ACHN (cell line): ENCODE results near the gene TRPM3.
"Not testable (repeated sequence)": the region's sequence is repeated elsewhere in the genome, so short reads cannot be mapped to it uniquely, and the experiment has no call there.

Experiments used
- DNase-seq: peaks from one replicate; pipeline ENCODE4 v3.0.0-alpha.2; 2015
- in situ Hi-C: cut with HindIII; loops from 2 replicates; pipeline ENCODE4 v1.10.0; 2017; ENCODE audit warnings: low sequenced_read_pairs, low pct_ligation_motif_present, low pct_unique_long_range_greater_than_20kb

Gene TRPM3

DNA sequence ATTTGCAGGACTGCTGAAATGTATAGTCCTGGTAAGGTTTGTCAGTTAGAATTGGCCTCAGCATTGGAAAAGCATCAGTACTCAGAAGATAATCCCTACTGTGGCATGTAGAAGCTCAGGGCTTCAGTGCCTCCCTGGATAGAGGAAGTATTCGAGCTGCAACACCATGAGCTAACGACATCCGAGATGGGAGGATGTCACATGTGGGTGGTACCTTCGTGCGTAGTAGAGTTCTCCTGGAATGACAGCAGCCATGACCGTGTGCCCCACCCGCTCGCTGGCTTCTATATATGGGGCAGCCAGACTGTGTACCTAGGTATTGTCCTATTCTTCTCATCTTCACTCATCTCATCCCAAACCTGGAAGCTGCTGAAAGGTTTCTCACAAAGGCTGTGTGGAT lies 361.2 kb downstream of the TRPM3 start:
- in situ Hi-C loops = no loop called here
- DNase-seq = no peak

DNA sequence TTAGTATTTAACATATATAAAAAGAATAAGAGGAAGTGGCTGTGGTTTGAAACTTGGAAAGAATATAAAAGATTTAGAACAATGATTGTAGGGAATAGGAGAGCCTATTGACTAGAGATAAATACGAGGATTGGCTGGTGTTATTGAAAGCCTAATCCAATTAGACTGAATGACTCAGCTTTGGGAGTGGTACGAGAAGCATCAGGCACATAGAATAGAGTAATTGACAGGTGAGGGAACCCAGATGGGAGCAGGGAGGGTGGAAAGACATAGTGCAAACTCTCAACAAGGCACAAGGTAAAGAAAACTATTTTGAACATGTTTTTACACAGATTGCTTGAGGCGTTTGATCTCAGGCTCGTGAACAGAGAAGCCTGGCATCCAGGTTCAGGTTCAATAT lies 368.1 kb downstream of the TRPM3 start:
- no peak for DNase-seq
- in situ Hi-C loops = no loop called here

DNA sequence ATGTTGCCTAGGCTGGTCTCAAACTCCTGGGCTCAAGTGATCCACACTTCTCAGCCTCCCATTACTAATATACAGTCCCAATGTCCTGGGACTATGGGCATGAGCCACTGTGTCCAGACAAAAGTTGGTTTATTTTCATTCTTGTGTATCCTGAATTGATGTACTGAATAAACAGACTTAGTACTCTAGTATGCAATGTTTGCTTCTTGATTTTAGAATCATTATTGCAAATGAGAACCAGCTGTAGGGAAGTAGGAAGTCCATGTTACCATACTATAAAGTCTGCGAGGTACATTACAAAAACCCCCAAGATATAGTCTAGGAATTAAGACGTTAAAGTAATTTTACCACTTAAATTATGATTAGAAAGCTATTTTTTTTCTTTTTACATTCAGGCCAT lies 372.4 kb downstream of the TRPM3 start:
- no peak for DNase-seq
- in situ Hi-C loops = no loop called here

DNA sequence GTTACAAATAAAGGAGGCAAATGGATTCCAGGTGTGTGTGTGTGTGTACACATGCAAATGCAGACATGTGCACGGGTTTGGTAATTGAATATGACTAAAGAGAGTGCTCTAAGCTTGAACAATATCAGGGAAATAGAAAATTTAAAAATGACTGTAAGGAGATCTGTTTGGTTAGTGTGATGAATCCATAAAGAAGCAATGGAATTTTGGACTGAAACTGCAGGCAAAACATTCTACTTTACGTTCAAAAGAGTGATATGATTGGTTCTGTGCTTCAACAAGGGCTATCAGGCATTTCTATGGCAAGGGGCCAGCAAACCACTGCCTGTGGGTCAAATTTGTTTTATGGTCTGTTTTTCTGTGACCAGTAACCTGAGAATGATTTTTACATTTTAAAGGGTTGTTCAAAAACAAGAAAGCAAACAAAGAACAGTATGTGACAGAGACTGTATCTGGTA lies 374.1 kb downstream of the TRPM3 start:
- DNase-seq = no peak
- in situ Hi-C loops = no loop called here

DNA sequence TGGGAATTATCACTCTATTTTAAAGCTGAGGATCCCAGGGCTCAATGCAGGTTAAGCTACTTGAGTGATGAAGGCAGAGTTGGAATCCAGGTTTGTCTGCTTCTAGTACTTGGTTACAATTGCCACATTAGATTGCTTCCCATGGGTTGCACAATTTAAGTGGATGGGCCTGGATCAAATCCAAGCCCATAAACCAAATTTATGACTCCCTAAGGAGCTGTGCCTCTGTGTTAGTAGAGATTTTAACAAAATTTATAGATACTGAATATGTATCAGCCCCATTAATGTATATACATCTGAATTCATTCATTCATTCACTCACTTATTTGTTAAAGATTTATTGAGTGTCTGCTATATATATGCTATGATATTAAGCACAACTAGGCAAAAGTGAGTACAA lies 374.7 kb downstream of the TRPM3 start:
- in situ Hi-C loops = no loop called here
- DNase-seq = no peak

DNA sequence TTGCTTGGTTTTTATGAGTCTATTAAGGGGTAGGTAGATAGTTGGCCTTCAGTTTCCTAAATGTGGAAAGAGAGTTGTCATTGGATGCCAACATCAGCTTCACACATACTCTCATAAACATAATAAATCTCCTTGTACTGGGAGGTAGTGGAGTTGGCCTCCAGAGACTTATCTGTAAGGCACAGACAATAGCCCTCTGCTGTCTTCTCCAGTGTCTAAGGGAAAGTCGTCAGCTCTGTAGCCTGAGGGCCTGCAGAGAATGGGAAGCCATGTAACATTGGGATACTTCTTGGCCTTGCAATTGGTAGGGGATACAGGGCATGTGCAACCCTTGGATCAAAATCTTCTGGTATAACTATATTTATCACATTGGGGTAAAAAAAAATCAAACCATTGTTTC lies 375.1 kb downstream of the TRPM3 start:
- DNase-seq = no peak
- in situ Hi-C loops = no loop called here

DNA sequence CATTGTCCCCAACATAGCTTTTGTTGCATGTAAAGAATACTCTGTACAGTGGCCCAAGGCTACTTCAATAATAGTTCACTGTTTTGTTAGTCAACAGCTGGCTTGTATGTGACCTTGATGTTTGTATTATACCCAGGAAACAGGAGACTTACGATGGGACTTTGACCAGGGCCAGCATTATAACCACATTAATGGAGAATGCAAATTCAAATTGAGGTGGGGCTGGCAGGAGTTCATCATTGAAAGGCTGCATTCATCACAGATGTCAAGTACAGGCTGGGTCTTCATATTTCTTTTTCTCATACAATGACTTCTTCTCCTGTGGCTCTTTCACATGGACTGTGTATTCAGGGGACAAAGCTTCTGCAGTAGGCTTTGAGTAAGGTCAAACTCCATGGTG lies 396.6 kb downstream of the TRPM3 start:
- DNase-seq, in situ Hi-C loops: not testable (repeated sequence)

DNA sequence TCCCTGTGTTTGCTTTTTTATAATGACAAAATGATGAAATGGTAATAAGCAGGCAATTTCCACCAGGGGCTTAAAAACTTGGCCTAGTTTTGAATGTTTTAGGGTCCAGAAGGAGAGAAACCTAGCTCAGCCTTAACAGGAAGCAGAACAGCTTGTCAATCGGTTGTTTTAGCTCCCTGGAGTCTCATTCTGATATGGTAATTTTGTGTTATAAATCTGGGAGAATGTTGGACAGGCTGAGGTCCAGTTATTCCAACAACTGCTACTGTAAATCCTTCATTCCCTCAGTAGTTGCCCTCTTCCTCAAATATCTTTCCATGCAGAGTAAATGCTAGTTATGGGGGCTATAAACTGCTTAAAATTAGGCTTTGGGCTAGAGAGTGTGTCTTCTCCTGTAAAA lies 397.4 kb downstream of the TRPM3 start:
- DNase-seq, in situ Hi-C loops: not testable (repeated sequence)

DNA sequence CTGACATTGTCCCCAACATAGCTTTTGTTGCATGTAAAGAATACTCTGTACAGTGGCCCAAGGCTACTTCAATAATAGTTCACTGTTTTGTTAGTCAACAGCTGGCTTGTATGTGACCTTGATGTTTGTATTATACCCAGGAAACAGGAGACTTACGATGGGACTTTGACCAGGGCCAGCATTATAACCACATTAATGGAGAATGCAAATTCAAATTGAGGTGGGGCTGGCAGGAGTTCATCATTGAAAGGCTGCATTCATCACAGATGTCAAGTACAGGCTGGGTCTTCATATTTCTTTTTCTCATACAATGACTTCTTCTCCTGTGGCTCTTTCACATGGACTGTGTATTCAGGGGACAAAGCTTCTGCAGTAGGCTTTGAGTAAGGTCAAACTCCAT lies 414.6 kb downstream of the TRPM3 start:
- DNase-seq, in situ Hi-C loops: not testable (repeated sequence)

DNA sequence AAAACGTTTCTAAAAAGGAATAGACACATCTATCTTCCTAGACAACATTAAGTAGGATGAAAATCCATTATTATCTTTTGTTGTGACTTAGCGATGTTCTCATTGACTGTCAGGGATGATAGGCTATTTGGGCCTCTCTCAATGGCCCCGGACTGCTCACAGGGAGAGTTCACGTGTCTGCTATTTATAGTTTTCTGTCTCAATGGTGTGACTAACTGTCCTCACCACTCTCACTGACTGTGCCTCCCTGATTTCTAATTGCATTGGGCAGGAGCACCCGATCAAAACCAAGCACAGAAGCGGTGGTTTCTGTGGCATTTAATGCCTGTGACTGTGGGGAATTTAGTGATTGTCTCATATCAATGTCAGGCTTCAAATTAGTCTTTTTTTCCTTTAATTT lies 420.3 kb downstream of the TRPM3 start:
- no peak for DNase-seq
- in situ Hi-C loops = no loop called here

DNA sequence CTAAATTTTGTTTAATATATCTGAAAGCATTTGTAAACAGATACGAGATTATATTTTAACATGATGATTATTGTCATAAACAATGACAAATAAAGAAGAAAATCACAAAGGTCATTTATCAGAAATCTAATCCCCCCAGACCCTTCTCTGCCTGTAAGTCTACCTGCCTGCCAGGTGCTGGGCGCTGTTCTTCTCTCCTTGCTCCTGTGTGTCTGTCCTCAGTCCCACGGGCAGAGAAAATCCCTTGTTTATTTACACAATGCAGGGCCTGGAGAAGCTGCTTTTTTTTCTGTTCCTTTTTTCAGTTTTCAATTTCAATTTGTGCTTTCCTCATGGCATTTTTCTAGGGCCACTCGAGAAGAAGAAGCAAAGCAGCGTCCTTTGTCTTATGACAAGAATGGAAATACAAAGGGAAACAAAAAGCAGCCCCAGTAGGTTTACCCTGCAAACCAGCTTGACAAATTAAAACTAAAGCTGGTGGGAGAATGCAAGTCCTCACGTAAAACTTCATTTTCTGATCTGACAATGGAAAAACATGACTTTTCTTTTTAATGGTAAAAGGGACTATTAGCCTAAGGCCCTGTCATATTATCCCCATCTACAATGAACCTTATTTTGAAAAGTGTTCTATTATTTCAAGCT lies 424.6 kb downstream of the TRPM3 start:
- in situ Hi-C loops = no loop called here
- DNase-seq = no peak

DNA sequence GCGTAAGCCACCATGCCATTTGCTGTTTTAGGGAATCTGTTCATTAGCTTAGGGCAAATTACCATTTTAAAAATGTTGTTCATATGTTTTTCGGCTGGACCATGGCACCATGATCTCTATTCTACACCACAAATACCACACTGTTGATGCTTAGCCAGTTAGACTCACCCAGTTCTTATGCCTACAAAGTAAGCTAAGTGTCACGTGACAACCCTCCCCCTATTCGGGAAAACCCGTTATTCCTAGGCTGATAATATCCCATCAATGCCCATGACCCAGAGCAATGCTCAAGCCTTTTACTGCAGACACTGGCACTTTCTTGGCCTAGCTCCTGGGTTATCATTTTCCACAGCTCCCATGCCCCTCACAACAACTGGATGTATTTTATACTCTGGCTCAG lies 426.7 kb downstream of the TRPM3 start:
- no peak for DNase-seq
- in situ Hi-C loops = no loop called here

DNA sequence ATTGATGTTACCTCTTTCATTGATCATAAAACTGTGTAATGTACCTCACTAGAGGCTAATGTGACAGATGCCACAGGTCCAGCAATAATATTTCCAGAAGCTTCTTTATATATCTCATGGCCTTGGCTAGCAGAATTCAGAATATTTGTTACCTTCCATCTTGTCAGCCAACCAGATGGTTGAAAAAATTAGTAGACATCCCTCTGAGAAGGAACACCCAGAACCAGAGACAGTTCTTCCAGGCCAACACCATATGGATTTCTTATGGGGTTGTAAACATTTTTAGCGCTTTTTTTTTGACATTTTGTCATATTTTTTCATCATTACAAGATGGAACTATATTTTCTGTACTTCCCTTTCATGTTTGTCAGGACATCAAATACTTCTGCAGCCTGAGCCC lies 428.2 kb downstream of the TRPM3 start:
- in situ Hi-C loops = no loop called here
- no peak for DNase-seq

DNA sequence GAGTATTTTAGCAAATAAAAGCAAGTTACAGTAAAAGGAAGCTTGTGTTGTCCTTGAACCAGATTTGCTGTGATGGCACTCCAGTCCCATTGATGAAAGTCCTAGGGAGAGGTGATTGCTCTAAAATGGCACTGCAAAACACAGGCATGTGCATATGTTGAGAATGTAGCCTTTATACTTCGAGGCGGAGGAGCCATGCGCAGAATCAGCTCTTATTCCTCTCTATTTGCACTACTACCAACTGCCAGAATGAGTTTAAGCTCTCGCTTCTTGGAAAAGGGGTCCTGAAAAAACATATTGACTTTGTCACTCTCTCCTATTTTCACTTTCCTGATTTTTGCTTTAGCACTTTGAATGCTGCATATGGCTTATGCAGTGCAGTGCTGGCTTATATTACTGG lies 429.0 kb downstream of the TRPM3 start:
- in situ Hi-C loops = no loop called here
- no peak for DNase-seq

DNA sequence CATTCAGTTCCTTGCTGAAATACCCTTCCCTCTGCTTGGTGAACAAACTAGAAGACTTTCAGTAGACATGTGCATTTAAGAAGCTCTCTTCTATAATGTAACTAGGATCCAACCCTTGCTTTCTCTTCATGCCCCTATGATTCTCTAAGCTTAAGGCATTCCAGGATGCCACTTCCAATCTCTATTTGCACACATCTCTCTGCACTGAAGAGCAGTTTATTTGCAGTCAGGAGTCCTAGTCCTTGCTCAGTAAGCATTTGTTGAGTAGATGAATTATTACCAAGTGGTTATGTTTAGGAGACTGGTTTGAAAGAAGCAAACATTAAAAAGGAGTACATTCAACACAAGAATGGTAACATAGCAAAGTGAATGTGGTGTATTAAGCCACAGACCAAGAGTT lies 432.7 kb downstream of the TRPM3 start:
- in situ Hi-C loops = no loop called here
- DNase-seq = no peak

DNA sequence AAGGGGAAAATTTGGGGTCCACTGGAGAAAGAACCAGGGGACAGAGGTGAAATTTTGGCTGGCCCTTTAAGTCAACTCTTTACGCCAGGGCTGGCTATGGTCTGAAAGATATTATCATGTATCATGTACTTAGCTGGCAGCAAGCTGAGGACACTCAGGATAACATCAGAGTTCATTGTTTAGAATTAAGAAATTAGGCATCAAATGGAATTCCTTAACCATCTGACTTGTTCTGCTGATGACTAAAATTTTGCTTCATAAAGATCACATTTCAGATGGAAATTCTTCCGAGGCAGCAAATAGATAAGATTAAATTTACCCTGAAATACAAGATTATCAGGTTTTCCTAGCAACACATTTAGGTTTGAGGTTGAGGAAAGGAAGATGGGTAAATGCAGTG lies 437.6 kb downstream of the TRPM3 start:
- in situ Hi-C loops = no loop called here
- DNase-seq = no peak

DNA sequence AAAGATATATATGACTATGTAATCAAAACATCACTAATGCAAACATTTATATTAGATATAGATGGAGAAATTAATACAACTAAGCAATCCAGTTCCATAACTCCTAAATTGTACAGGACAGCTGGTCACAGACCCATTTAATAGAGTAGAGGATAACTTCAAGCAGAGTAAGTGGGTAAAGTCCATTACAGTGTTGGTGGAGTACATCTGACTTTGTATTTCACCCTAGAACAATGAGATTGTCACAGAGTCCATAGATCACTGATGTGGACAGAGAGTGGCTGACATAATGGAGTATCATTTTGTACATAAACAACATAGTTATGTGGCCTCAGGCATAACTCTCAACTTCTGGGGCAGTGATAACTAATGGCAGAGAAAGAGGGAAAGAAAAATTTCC lies 439.1 kb downstream of the TRPM3 start:
- no peak for DNase-seq
- in situ Hi-C loops = no loop called here

DNA sequence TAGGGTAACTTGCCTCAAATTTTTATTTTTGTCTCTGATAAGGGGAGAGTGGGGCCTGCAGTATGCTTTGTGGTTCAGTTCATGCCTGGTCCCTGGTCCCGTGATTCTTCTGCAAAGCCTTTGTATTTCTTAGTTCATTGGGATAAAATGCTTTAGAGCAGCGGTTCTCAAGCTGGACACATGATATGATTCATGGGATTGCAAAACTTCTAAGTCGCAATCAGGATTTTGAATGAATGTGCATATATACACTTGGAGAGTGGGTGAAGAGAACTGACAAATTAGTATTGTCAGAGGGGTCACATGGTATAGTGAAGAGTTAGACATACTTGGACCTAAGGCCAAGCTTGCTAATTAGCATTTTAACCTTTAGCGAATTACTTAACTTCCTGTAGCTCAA lies 441.6 kb downstream of the TRPM3 start:
- no peak for DNase-seq
- in situ Hi-C loops = no loop called here

DNA sequence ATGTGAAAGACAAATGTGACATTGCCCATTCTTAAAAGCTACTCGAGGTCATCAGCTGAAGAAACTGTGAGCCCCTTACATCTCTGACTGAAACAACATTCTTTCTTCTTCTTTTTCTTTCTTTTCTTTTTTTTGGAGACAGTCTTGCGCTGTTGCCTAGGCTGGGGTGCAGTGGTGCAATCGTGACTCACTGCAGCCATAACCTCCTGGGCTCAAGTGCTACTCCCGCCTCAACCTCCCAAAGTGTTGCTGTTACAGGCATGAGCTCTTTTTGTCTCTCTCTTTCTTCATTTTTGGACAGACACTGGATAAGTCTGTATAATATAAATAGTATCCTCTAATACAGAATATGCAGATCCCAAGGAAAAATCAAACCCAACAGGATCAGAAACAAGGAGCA lies 443.3 kb downstream of the TRPM3 start:
- DNase-seq = no peak
- in situ Hi-C loops = no loop called here

DNA sequence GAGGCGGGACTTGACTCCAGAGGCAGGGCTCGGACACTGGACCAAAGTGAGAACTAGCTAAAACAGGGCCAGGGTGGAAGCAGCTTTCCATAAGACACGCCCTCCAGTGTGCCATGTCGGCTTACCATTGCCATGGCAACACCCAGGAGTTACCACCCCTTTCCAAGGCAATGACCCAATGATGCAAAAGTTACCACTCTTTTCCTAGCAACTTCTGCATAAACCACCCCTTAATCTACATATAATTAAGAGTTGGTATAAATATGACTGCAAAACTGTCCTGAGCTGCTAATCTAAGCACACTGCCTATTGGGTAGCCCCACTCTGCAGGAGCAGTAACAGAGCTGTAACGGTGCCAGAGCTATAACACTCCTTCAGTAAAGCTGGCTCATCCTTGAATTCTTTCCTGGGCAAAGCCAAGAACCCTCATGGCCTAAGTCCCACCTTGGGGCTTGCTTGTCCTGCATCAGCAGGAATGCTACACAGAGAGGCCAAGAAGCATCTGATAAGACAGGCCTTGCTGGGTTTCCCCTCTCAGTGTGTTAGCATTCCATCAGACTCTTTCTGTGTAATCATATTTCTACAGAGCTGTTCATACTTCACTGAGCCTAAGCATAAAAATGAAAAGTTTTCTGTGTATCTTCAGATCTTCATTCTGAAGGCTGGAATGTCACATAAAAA lies 444.2 kb downstream of the TRPM3 start:
- DNase-seq = no peak
- in situ Hi-C loops = no loop called here
